SK-N-SH (cell line): ENCODE data around the gene NME5. TPM values are rescaled to one million over a fixed set of nuclear protein-coding genes. Genes with fewer than 3 reads are reported as not detected.
A peak's percentile ranks its signal among the peaks of the same experiment; 100 is the strongest.

Source experiments
- CTCF ChIA-PET: fragments of 300-600, 350-600 bp; formaldehyde crosslinking; extraction: SDS; loops from one replicate; lab custom pipeline; 2021; lab: Yijun Ruan, JAX
- POLR2A ChIA-PET: fragments of 350-600 bp; sonication (Branson Sonifier 250); formaldehyde crosslinking; extraction: SDS; loops from one replicate; lab custom pipeline; 2020; ENCODE audit warnings: antibody characterized with exemption, inconsistent platforms; lab: Yijun Ruan, JAX
- DNase-seq: peaks from one replicate; pipeline ENCODE4 v3.0.0; 2012
- H2AFZ ChIP-seq: fragments of 200-600 bp; sonication (generic); 2 replicates; pipeline ENCODE4 v1.8.1; 2016; ENCODE audit warnings: antibody characterized with exemption, mild to moderate bottlenecking, low read depth
- H3F3A ChIP-seq: fragments of 200-600 bp; sonication (generic); replicated peaks from 2 replicates; pipeline ENCODE3; 2016; ENCODE audit warnings: antibody characterized with exemption, mild to moderate bottlenecking; ENCODE audit not compliant: insufficient read depth
- H3K27ac ChIP-seq, 2 experiments: fragments of 200-500 bp in 1 of 2; fragments of 200-600 bp in 1 of 2; sonication (Bioruptor generic) in 1 of 2; sonication (generic), shearing (Covaris generic) in 1 of 2; 2 replicates each; pipeline versions ENCODE4 v1.5.1 to v1.6.1; 2014 to 2016; ENCODE audit warnings: low read depth in 2 of 2, inconsistent platforms in 1 of 2, low read length in 1 of 2, mild to moderate bottlenecking in 1 of 2, mixed read lengths in 1 of 2
- H3K27me3 ChIP-seq: fragments of 200-600 bp; sonication (generic), shearing (Covaris generic); 2 replicates; pipeline ENCODE4 v1.6.1; 2016; ENCODE audit warnings: mixed run types; ENCODE audit not compliant: insufficient read depth
- H3K36me3 ChIP-seq, 2 experiments: fragments of 200-500 bp in 1 of 2; fragments of 200-600 bp in 1 of 2; sonication (Bioruptor generic) in 1 of 2; sonication (generic) in 1 of 2; replicated peaks in 1 of 2; 2 replicates each; pipeline versions ENCODE3 to v1.5.1; 2014 to 2016; ENCODE audit warnings: low read length in 1 of 2, mild to moderate bottlenecking in 1 of 2; ENCODE audit not compliant: insufficient read depth in 2 of 2, control insufficient read depth in 1 of 2
- H3K4me1 ChIP-seq, 2 experiments: fragments of 200-500 bp in 1 of 2; fragments of 200-600 bp in 1 of 2; sonication (Bioruptor generic) in 1 of 2; sonication (generic), shearing (Covaris generic) in 1 of 2; 2 replicates each; pipeline versions ENCODE4 v1.5.1 to v1.6.1; 2014 to 2016; ENCODE audit warnings: low read depth in 1 of 2, low read length in 1 of 2, mixed run types in 1 of 2; ENCODE audit not compliant: insufficient read depth in 2 of 2, control insufficient read depth in 1 of 2
- H3K4me2 ChIP-seq: fragments of 200-600 bp; sonication (generic), shearing (Covaris generic); 2 replicates; pipeline ENCODE4 v1.6.1; 2017; ENCODE audit warnings: mixed run types
- H3K4me3 ChIP-seq, 2 experiments: fragments of 200-500 bp in 1 of 2; fragments of 200-600 bp in 1 of 2; sonication (Bioruptor generic) in 1 of 2; sonication (generic), shearing (Covaris generic) in 1 of 2; 2 replicates each; pipeline versions ENCODE4 v1.5.1 to v1.8.1; 2014 to 2016; ENCODE audit warnings: low read depth in 2 of 2, inconsistent platforms in 1 of 2, low read length in 1 of 2, mild to moderate bottlenecking in 1 of 2, mixed read lengths in 1 of 2, moderate library complexity in 1 of 2
- H3K79me2 ChIP-seq: fragments of 200-600 bp; sonication (generic); 2 replicates; pipeline ENCODE4 v1.8.1; 2017; ENCODE audit warnings: mild to moderate bottlenecking; ENCODE audit not compliant: insufficient read depth
- H3K9ac ChIP-seq: fragments of 200-600 bp; sonication (generic); 2 replicates; pipeline ENCODE4 v1.6.1; 2017; ENCODE audit warnings: mixed run types
- H3K9me2 ChIP-seq: fragments of 200-600 bp; sonication (generic); 2 replicates; pipeline ENCODE4 v1.6.1; 2017; ENCODE audit warnings: mixed run types
- H3K9me3 ChIP-seq: fragments of 200-600 bp; sonication (generic); 2 replicates; pipeline ENCODE4 v1.6.1; 2017; ENCODE audit warnings: mixed run types, mild to moderate bottlenecking, moderate library complexity
- H4K20me1 ChIP-seq: fragments of 200-600 bp; sonication (generic); 2 replicates; pipeline ENCODE4 v1.6.1; 2017; ENCODE audit warnings: mild to moderate bottlenecking, mixed run types; ENCODE audit not compliant: insufficient read depth
- CHD2 ChIP-seq: fragments of 150-350 bp; IDR thresholded peaks from 2 replicates; pipeline ENCODE4 v1.6.1; 2018; ENCODE audit warnings: low read length; ENCODE audit not compliant: partially characterized antibody
- CTCF ChIP-seq: fragments of 200-600 bp; sonication (generic); IDR thresholded peaks from 2 replicates; pipeline ENCODE4 v1.6.1; 2017; ENCODE audit warnings: antibody characterized with exemption, mild to moderate bottlenecking, moderate library complexity
- EP300 ChIP-seq, 2 experiments: IDR thresholded peaks; 2 replicates each; pipeline versions ENCODE4 v1.4.0 to v1.6.1; 2012; ENCODE audit warnings: borderline replicate concordance in 1 of 2, low read depth in 1 of 2, low read length in 1 of 2
- EZH2phosphoT487 ChIP-seq: fragments of 200-600 bp; sonication (generic); IDR thresholded peaks from 2 replicates; pipeline ENCODE4 v1.6.1; 2017; ENCODE audit warnings: low read depth, mixed run types, mild to moderate bottlenecking, antibody characterized with exemption, moderate library complexity, borderline replicate concordance
- FOSL2 ChIP-seq: IDR thresholded peaks from 2 replicates; pipeline ENCODE4 v1.4.0; 2012; ENCODE audit warnings: low read depth, mild to moderate bottlenecking, moderate library complexity, borderline replicate concordance
- FOXM1 ChIP-seq: IDR thresholded peaks from 2 replicates; pipeline ENCODE4 v1.4.0; 2012; ENCODE audit warnings: low read depth, mild to moderate bottlenecking
- GABPA ChIP-seq: IDR thresholded peaks from 2 replicates; pipeline ENCODE4 v1.4.0; 2012; ENCODE audit warnings: low read depth, mild to moderate bottlenecking
- MEF2A ChIP-seq: IDR thresholded peaks from 2 replicates; pipeline ENCODE4 v1.4.0; 2012; ENCODE audit warnings: low read depth, borderline replicate concordance
- NRF1 ChIP-seq: IDR thresholded peaks from 2 replicates; pipeline ENCODE4 v1.6.1; 2012; ENCODE audit warnings: low read depth, mild to moderate bottlenecking, low read length
- POLR2AphosphoS5 ChIP-seq: IDR thresholded peaks from 2 replicates; pipeline ENCODE4 v1.6.1; 2012; ENCODE audit warnings: low read depth, low read length
- RCOR1 ChIP-seq: fragments of 150-350 bp; IDR thresholded peaks from 2 replicates; pipeline ENCODE4 v1.6.1; 2017; ENCODE audit warnings: antibody characterized with exemption, low read length
- REST ChIP-seq: IDR thresholded peaks from 2 replicates; pipeline ENCODE4 v1.6.1; 2012; ENCODE audit warnings: mild to moderate bottlenecking, low read depth, low read length, moderate library complexity
- RFX5 ChIP-seq: IDR thresholded peaks from 2 replicates; pipeline ENCODE4 v1.6.1; 2012; ENCODE audit warnings: mild to moderate bottlenecking, improper control_type of control experiment, low read length
- RXRA ChIP-seq: IDR thresholded peaks from 2 replicates; pipeline ENCODE4 v1.4.0; 2012; ENCODE audit warnings: low read depth, mild to moderate bottlenecking, borderline replicate concordance
- SIN3A ChIP-seq: IDR thresholded peaks from 2 replicates; pipeline ENCODE4 v1.6.1; 2012; ENCODE audit warnings: low read depth, mild to moderate bottlenecking, low read length, moderate library complexity, borderline replicate concordance
- SMC3 ChIP-seq: IDR thresholded peaks from 2 replicates; pipeline ENCODE4 v1.6.1; 2012; ENCODE audit warnings: low read depth, low read length, improper control_type of control experiment
- TEAD4 ChIP-seq: IDR thresholded peaks from 2 replicates; pipeline ENCODE4 v1.4.0; 2012; ENCODE audit warnings: mild to moderate bottlenecking, borderline replicate concordance; ENCODE audit not compliant: insufficient read depth
- USF1 ChIP-seq: IDR thresholded peaks from 2 replicates; pipeline ENCODE4 v1.4.0; 2012; ENCODE audit warnings: low read depth, borderline replicate concordance
- USF2 ChIP-seq: fragments of 150-350 bp; IDR thresholded peaks from 2 replicates; pipeline ENCODE4 v1.6.1; 2017; ENCODE audit warnings: antibody characterized with exemption, low read length, low read depth, borderline replicate concordance
- YY1 ChIP-seq: IDR thresholded peaks from 2 replicates; pipeline ENCODE4 v1.4.0; 2012; ENCODE audit warnings: low read depth, mild to moderate bottlenecking
- WGBS: methylation state at CpG from one replicate; pipeline ENCODE4 v1.1.6; 2017; ENCODE audit warnings: low lambda C conversion rate; 5-methylcytosine and 5-hydroxymethylcytosine counted together
- polyA plus RNA-seq, 3 experiments: library from polyadenylated mRNA; depleted of rRNA; stranded (reverse); fragments of >200 nt; gene quantifications; 2 replicates each; pipeline ENCODE4 v1.2.3, GENCODE V29; 2012
- TF ChIP-seq, protein P1 (sequence below): IDR thresholded peaks from 2 replicates; pipeline ENCODE4 v1.4.0; 2012; ENCODE audit warnings: low read depth, borderline replicate concordance

Gene NME5, protein sequence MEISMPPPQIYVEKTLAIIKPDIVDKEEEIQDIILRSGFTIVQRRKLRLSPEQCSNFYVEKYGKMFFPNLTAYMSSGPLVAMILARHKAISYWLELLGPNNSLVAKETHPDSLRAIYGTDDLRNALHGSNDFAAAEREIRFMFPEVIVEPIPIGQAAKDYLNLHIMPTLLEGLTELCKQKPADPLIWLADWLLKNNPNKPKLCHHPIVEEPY
- 3.7 and 4.1 TPM in 2 replicates for polyA plus RNA-seq (2012; rRNA removed)
- polyA plus RNA-seq (2012; cell fraction: cytosol; rRNA removed): 5.4 and 7.6 TPM in 2 replicates
- polyA plus RNA-seq (2012; cell fraction: nucleus; rRNA removed): 2.2 and 3.1 TPM in 2 replicates

- DNase-seq: peak; percentile 88
- ChIA-PET POLR2A (interaction anchor here (0.9 kb wide), 1 partner anchor 9 kb away, joined by 3 read pairs; no protein-coding TSS in a partner anchor), CTCF (interaction anchor here (0.6 to 2.0 kb wide), 8 partner anchors 11 to 360 kb away, joined by 3 to 14 read pairs (median 4); no protein-coding TSS in a partner anchor)
- Histone ChIP-seq H3K27me3 (no peaks in the 10 kb centered on the region), H3K9me2 (no peaks in the 10 kb centered on the region), H3K36me3 (no peaks in the 10 kb centered on the region), H3K9ac (peak within 1 kb of the TSS; percentile 38; the same call in 1 of the 2 replicates), H3K4me2 (peak within 1 kb of the TSS; percentile 84), H2AFZ (peak within 1 kb of the TSS; percentile 97), H3K4me3 (peak within 1 kb of the TSS; percentile 77 to 80), H3F3A (peaks cover 7% of the 10 kb centered on the region), H3K4me1 (no peaks in the 10 kb centered on the region), H3K27ac (peak within 1 kb of the TSS in 1 of 2 experiments; percentile 12; a peak in 1 of 4 replicates), H3K79me2 (no peaks in the 10 kb centered on the region), H4K20me1 (no peaks in the 10 kb centered on the region), H3K9me3 (no peaks in the 10 kb centered on the region)
- WGBS: 6% methylated on average over 26 of the region's 31 CpGs
- no peak for TF ChIP-seq YY1
- TF ChIP-seq EZH2phosphoT487: no peak
- TF ChIP-seq EP300 (IDR thresholded peaks at IDR 0.05; ENCODE audit: borderline replicate concordance in 1 of 2, low read depth in 1 of 2, low read length in 1 of 2): no peak
- TF ChIP-seq, protein P1, sequence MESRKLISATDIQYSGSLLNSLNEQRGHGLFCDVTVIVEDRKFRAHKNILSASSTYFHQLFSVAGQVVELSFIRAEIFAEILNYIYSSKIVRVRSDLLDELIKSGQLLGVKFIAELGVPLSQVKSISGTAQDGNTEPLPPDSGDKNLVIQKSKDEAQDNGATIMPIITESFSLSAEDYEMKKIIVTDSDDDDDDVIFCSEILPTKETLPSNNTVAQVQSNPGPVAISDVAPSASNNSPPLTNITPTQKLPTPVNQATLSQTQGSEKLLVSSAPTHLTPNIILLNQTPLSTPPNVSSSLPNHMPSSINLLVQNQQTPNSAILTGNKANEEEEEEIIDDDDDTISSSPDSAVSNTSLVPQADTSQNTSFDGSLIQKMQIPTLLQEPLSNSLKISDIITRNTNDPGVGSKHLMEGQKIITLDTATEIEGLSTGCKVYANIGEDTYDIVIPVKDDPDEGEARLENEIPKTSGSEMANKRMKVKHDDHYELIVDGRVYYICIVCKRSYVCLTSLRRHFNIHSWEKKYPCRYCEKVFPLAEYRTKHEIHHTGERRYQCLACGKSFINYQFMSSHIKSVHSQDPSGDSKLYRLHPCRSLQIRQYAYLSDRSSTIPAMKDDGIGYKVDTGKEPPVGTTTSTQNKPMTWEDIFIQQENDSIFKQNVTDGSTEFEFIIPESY: no peak
- TF ChIP-seq FOXM1: no peak
- no peak for TF ChIP-seq RCOR1
- no peak for TF ChIP-seq TEAD4
- no peak for TF ChIP-seq MEF2A
- TF ChIP-seq RXRA: no peak
- no peak for TF ChIP-seq USF1
- no peak for TF ChIP-seq RFX5
- peak; percentile 37; the same call in 1 of the 2 replicates for TF ChIP-seq POLR2AphosphoS5
- TF ChIP-seq REST: peak; percentile 18; the same call in 1 of the 2 replicates
- peak; percentile 43 for TF ChIP-seq CHD2
- TF ChIP-seq CTCF: no peak
- TF ChIP-seq NRF1: no peak
- no peak for TF ChIP-seq FOSL2
- no peak for TF ChIP-seq GABPA
- no peak for TF ChIP-seq SMC3
- peak; percentile 76; the same call in 1 of the 2 replicates for TF ChIP-seq SIN3A
- TF ChIP-seq USF2: no peak
These were observed at the start of gene NME5 for GRCh38 chr5:138138949-138139780. TSS of gene NME5 (minus strand) at chr5:138139428. CDS start at chr5:138138780, 648 bp downstream.
